HCT116 (cell line): Measurements from ENCODE around the gene FAM193B. TPM values are rescaled to one million over a fixed set of nuclear protein-coding genes. Genes with fewer than 3 reads are reported as not detected.

Source experiments
- ATAC-seq: fragments of 200-7000 bp; cut with Tn5 transposase; 2 replicates; pipeline ENCODE4 v1.9.1; 2020; ENCODE audit warnings: mild to moderate bottlenecking, moderate library complexity
- BruUV-seq: library from RNA; stranded (reverse); fragments of 400-500 nt; replicated peaks from 2 replicates; lab custom pipeline; 2021; lab: Mats Ljungman, UMichigan
- CTCF ChIA-PET: fragments of 300-600 bp; sonication (Branson Sonifier 250); formaldehyde crosslinking; loops from one replicate; lab custom pipeline; 2021; ENCODE audit warnings: antibody characterized with exemption; lab: Charles Lee
- POLR2A ChIA-PET: fragments of 300-600, 350-600 bp; sonication (Branson Sonifier 250); formaldehyde crosslinking; loops from one replicate; lab custom pipeline; 2021; ENCODE audit warnings: antibody characterized with exemption; lab: Charles Lee
- RAD21 ChIA-PET, 2 experiments: fragments of 300-600 bp; sonication (Branson Sonifier 250); formaldehyde crosslinking; loops; one replicate each; lab custom pipeline; 2023; ENCODE audit warnings: low total read pairs in 2 of 2; ENCODE audit not compliant: uncharacterized antibody in 2 of 2, unreplicated experiment in 2 of 2, low non-redundant PET in 1 of 2; lab: Charles Lee
- DNase-seq: peaks from one replicate; pipeline ENCODE4 v3.0.0-alpha.2; 2010; ENCODE audit warnings: low read depth, low spot score
- H2AFZ ChIP-seq: fragments of 200-600 bp; shearing (Covaris generic), sonication (generic); 2 replicates; pipeline ENCODE4 v1.6.1; 2017; ENCODE audit warnings: low read depth, mixed run types, mixed read lengths, antibody characterized with exemption, low read length; ENCODE audit not compliant: poor library complexity, severe bottlenecking
- H3K27ac ChIP-seq: 2 replicates; pipeline ENCODE4 v1.5.1; 2012; ENCODE audit warnings: low read depth, low read length
- H3K27me3 ChIP-seq: fragments of 200-600 bp; sonication (generic); 2 replicates; pipeline ENCODE4 v1.6.1; 2016; ENCODE audit warnings: mixed run types, low read length, mixed read lengths; ENCODE audit not compliant: insufficient read depth
- H3K36me3 ChIP-seq, 2 experiments: fragments of 200-500 bp in 1 of 2; fragments of 200-600 bp in 1 of 2; sonication (Bioruptor generic) in 1 of 2; sonication (generic) in 1 of 2; 2 replicates each; pipeline versions ENCODE4 v1.5.1 to v1.6.1; 2014 to 2016; ENCODE audit warnings: low read length in 2 of 2, inconsistent platforms in 1 of 2, mixed read lengths in 1 of 2, mixed run types in 1 of 2; ENCODE audit not compliant: insufficient read depth in 2 of 2, control insufficient read depth in 1 of 2
- H3K4me1 ChIP-seq, 2 experiments: fragments of 200-600 bp in 1 of 2; sonication (generic) in 1 of 2; 2 replicates each; pipeline versions ENCODE4 v1.5.1 to v1.6.1; 2012 to 2017; ENCODE audit warnings: low read length in 2 of 2, inconsistent platforms in 1 of 2, mild to moderate bottlenecking in 1 of 2, mixed read lengths in 1 of 2, mixed run types in 1 of 2, moderate library complexity in 1 of 2; ENCODE audit not compliant: insufficient read depth in 2 of 2, control insufficient read depth in 1 of 2
- H3K4me2 ChIP-seq: fragments of 200-600 bp; sonication (generic); 2 replicates; pipeline ENCODE4 v1.6.1; 2017; ENCODE audit warnings: mixed run types, low read length, mixed read lengths
- H3K4me3 ChIP-seq, 2 experiments: fragments of 200-600 bp in 1 of 2; sonication (generic) in 1 of 2; replicated peaks in 1 of 2; 2 replicates each; pipeline ENCODE4 v1.5.1; 2011 to 2016; ENCODE audit warnings: low read length in 2 of 2, control low read depth in 1 of 2, low read depth in 1 of 2, mild to moderate bottlenecking in 1 of 2, mixed read lengths in 1 of 2, mixed run types in 1 of 2
- H3K79me2 ChIP-seq: fragments of 200-600 bp; sonication (generic); 2 replicates; pipeline ENCODE4 v1.6.1; 2017; ENCODE audit warnings: mild to moderate bottlenecking, mixed run types, low read length, moderate library complexity, mixed read lengths; ENCODE audit not compliant: insufficient read depth
- H3K9ac ChIP-seq: fragments of 200-600 bp; sonication (generic); 2 replicates; pipeline ENCODE4 v1.6.1; 2016; ENCODE audit warnings: low read length, mixed read lengths
- H3K9me2 ChIP-seq: fragments of 200-600 bp; sonication (generic), shearing (Covaris generic); 2 replicates; pipeline ENCODE4 v1.6.1; 2017; ENCODE audit warnings: mixed run types, mild to moderate bottlenecking, moderate library complexity; ENCODE audit not compliant: insufficient read depth
- H3K9me3 ChIP-seq, 2 experiments: fragments of 200-500 bp in 1 of 2; fragments of 200-600 bp in 1 of 2; sonication (Bioruptor generic) in 1 of 2; sonication (generic) in 1 of 2; 2 replicates each; pipeline ENCODE4 v1.6.1; 2014 to 2017; ENCODE audit warnings: low read length in 2 of 2, mixed read lengths in 2 of 2, inconsistent platforms in 1 of 2, low read depth in 1 of 2, mild to moderate bottlenecking in 1 of 2, mixed run types in 1 of 2, moderate library complexity in 1 of 2; ENCODE audit not compliant: control insufficient read depth in 1 of 2, insufficient read depth in 1 of 2
- H4K20me1 ChIP-seq: fragments of 200-600 bp; sonication (generic), shearing (Covaris generic); 2 replicates; pipeline ENCODE4 v1.6.1; 2017; ENCODE audit warnings: mixed run types, mild to moderate bottlenecking, moderate library complexity; ENCODE audit not compliant: insufficient read depth
- ATF3 ChIP-seq: IDR thresholded peaks from 2 replicates; pipeline ENCODE4 v1.6.1; 2012
- CBX3 ChIP-seq: IDR thresholded peaks from 2 replicates; pipeline ENCODE4 v1.6.1; 2012; ENCODE audit warnings: low read depth
- CEBPB ChIP-seq: IDR thresholded peaks from 2 replicates; pipeline ENCODE4 v1.6.1; 2012; ENCODE audit warnings: low read depth
- EGR1 ChIP-seq: IDR thresholded peaks from 2 replicates; pipeline ENCODE4 v1.6.1; 2012; ENCODE audit warnings: low read depth
- ELF1 ChIP-seq: IDR thresholded peaks from 2 replicates; pipeline ENCODE4 v1.6.1; 2012; ENCODE audit warnings: low read depth, borderline replicate concordance
- EZH2 ChIP-seq: fragments of 200-600 bp; sonication (generic); IDR thresholded peaks from 2 replicates; pipeline ENCODE4 v1.6.1; 2017; ENCODE audit warnings: antibody characterized with exemption, mixed run types
- EZH2phosphoT487 ChIP-seq: fragments of 200-600 bp; IDR thresholded peaks from 2 replicates; pipeline ENCODE4 v1.6.1; 2018; ENCODE audit warnings: antibody characterized with exemption, borderline replicate concordance
- FOSL1 ChIP-seq: IDR thresholded peaks from 2 replicates; pipeline ENCODE4 v1.6.1; 2012; ENCODE audit warnings: low read depth
- JUND ChIP-seq: IDR thresholded peaks from 2 replicates; pipeline ENCODE4 v1.6.1; 2012
- MAX ChIP-seq: IDR thresholded peaks from 2 replicates; pipeline ENCODE4 v1.6.1; 2012
- POLR2AphosphoS5 ChIP-seq: IDR thresholded peaks from 2 replicates; pipeline ENCODE4 v1.6.1; 2011; ENCODE audit warnings: mild to moderate bottlenecking, low read depth, low read length, moderate library complexity
- RAD21 ChIP-seq: IDR thresholded peaks from 2 replicates; pipeline ENCODE4 v1.6.1; 2012; ENCODE audit warnings: low read depth, mild to moderate bottlenecking
- SIN3A ChIP-seq: IDR thresholded peaks from 2 replicates; pipeline ENCODE4 v1.6.1; 2012; ENCODE audit warnings: low read depth
- TCF7L2 ChIP-seq: IDR thresholded peaks from 2 replicates; pipeline ENCODE4 v1.7.0; 2011; ENCODE audit warnings: borderline replicate concordance, inconsistent platforms; ENCODE audit not compliant: insufficient read depth, insufficient read length; ENCODE audit errors: extremely low read depth
- YY1 ChIP-seq: IDR thresholded peaks from 2 replicates; pipeline ENCODE4 v1.6.1; 2011; ENCODE audit warnings: low read length, low read depth, moderate library complexity, mild to moderate bottlenecking; ENCODE audit not compliant: insufficient replicate concordance; ENCODE audit errors: extremely low read depth
- ZFX ChIP-seq: fragments of 450-650 bp; IDR thresholded peaks from 2 replicates; pipeline ENCODE4 v1.6.1; 2017
- ZNF274 ChIP-seq: fragments of 200-500 bp; sonication (Bioruptor generic); IDR thresholded peaks from 2 replicates; pipeline ENCODE4 v1.6.1; 2014; ENCODE audit warnings: mild to moderate bottlenecking, low read depth, low read length, inconsistent platforms
- intact Hi-C: fragments of 100-400 bp; cut with micrococcal nuclease; formaldehyde crosslinking; loops from 2 replicates; pipeline ENCODE4 v1.10.0; 2022
- total RNA-seq: library from RNA; stranded (reverse); gene quantifications from one replicate; pipeline ENCODE4 v1.2.1, GENCODE V29; 2021; ENCODE audit not compliant: unreplicated experiment
- TF ChIP-seq, protein P1 (sequence below): IDR thresholded peaks from 2 replicates; pipeline ENCODE4 v1.6.1; 2012; ENCODE audit warnings: low read depth
- TF ChIP-seq, protein P2 (sequence below): IDR thresholded peaks from 2 replicates; pipeline ENCODE4 v1.6.1; 2011; ENCODE audit warnings: mild to moderate bottlenecking, low read length, moderate library complexity; ENCODE audit not compliant: insufficient replicate concordance; ENCODE audit errors: extremely low read depth

Gene FAM193B
- total RNA-seq, 1 experiment from 2014 or later, result 54.0 TPM

DNA sequence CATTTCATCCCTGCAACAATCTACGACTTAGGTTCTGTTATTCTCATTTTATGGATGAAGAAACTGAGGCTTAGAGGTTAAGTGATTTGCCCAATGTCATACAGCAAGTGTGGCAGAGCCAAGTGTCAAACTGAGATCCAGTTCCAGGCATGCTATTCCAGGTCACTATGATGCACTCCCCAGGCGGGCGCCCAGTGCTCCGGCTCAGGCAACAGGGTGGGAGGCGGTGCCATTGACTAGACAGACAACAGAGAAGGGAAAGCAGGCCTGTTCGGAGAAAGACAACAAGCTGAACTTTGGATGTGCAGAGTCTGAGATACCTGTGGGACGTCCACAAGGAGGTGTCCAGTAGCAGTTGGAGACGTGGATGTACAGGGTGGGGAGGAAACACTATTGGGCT, 26.8 kb downstream of the FAM193B start:
- RAD21 ChIA-PET, result no interaction called here
- no peaks in the 10 kb centered on the region for H4K20me1 ChIP-seq
- POLR2A ChIA-PET, result no interaction called here
- H3K4me1 ChIP-seq, result no peaks in the 10 kb centered on the region
- no peak overlapping the region for H3K4me2 ChIP-seq
- H3K9me2 ChIP-seq, result no peaks in the 10 kb centered on the region
- no peaks in the 10 kb centered on the region for H3K9me3 ChIP-seq
- no peaks in the 10 kb centered on the region for H3K79me2 ChIP-seq
- intact Hi-C loops, result no loop called here
- CTCF ChIA-PET, result no interaction called here
- ATAC-seq, result no peak
- no TSS peak for BruUV-seq
- H3K4me3 ChIP-seq, result no peak overlapping the region
- no peaks in the 10 kb centered on the region for H3K27me3 ChIP-seq
- no peak for TF ChIP-seq FOSL1
- TF ChIP-seq EZH2phosphoT487, result no peak
- TF ChIP-seq ZFX, result no peak
- no peak for TF ChIP-seq JUND
- no peak for TF ChIP-seq TCF7L2
- TF ChIP-seq SIN3A, result no peak
- TF ChIP-seq CEBPB, result no peak
- TF ChIP-seq, protein P1, sequence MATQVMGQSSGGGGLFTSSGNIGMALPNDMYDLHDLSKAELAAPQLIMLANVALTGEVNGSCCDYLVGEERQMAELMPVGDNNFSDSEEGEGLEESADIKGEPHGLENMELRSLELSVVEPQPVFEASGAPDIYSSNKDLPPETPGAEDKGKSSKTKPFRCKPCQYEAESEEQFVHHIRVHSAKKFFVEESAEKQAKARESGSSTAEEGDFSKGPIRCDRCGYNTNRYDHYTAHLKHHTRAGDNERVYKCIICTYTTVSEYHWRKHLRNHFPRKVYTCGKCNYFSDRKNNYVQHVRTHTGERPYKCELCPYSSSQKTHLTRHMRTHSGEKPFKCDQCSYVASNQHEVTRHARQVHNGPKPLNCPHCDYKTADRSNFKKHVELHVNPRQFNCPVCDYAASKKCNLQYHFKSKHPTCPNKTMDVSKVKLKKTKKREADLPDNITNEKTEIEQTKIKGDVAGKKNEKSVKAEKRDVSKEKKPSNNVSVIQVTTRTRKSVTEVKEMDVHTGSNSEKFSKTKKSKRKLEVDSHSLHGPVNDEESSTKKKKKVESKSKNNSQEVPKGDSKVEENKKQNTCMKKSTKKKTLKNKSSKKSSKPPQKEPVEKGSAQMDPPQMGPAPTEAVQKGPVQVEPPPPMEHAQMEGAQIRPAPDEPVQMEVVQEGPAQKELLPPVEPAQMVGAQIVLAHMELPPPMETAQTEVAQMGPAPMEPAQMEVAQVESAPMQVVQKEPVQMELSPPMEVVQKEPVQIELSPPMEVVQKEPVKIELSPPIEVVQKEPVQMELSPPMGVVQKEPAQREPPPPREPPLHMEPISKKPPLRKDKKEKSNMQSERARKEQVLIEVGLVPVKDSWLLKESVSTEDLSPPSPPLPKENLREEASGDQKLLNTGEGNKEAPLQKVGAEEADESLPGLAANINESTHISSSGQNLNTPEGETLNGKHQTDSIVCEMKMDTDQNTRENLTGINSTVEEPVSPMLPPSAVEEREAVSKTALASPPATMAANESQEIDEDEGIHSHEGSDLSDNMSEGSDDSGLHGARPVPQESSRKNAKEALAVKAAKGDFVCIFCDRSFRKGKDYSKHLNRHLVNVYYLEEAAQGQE, result no peak
- TF ChIP-seq YY1, result no peak
- no peak for TF ChIP-seq EZH2
- TF ChIP-seq CBX3, result no peak
- TF ChIP-seq ELF1, result no peak
- TF ChIP-seq EGR1, result no peak
- no peak for TF ChIP-seq POLR2AphosphoS5
- TF ChIP-seq RAD21, result no peak
- TF ChIP-seq, protein P2, sequence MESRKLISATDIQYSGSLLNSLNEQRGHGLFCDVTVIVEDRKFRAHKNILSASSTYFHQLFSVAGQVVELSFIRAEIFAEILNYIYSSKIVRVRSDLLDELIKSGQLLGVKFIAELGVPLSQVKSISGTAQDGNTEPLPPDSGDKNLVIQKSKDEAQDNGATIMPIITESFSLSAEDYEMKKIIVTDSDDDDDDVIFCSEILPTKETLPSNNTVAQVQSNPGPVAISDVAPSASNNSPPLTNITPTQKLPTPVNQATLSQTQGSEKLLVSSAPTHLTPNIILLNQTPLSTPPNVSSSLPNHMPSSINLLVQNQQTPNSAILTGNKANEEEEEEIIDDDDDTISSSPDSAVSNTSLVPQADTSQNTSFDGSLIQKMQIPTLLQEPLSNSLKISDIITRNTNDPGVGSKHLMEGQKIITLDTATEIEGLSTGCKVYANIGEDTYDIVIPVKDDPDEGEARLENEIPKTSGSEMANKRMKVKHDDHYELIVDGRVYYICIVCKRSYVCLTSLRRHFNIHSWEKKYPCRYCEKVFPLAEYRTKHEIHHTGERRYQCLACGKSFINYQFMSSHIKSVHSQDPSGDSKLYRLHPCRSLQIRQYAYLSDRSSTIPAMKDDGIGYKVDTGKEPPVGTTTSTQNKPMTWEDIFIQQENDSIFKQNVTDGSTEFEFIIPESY, result no peak
- TF ChIP-seq ATF3, result no peak
- no peak for TF ChIP-seq ZNF274
- TF ChIP-seq MAX, result no peak
- TF ChIP-seq, all 23 proteins: peak for 0
- Histone ChIP-seq H3K9ac (no peak overlapping the region), H3K36me3 (peaks cover 15 to 28% of the 10 kb centered on the region in 2 experiments; a peak in 3 of 4 replicates), H2AFZ (no peak overlapping the region), H3K27ac (no peak overlapping the region)
- DNase-seq, result no peak
